RWPE1 (cell line): ENCODE data around the gene XRN2.

Source experiments
- CTCF ChIA-PET: fragments of 350-600 bp; sonication (Branson Sonifier 250); formaldehyde crosslinking; extraction: SDS; loops from one replicate; lab custom pipeline; 2021; lab: Yijun Ruan, JAX
- POLR2A ChIA-PET: fragments of 400-600 bp; formaldehyde crosslinking; extraction: SDS; loops from one replicate; lab custom pipeline; 2020; ENCODE audit warnings: antibody characterized with exemption; ENCODE audit not compliant: low non-redundant PET; lab: Yijun Ruan, JAX
- DNase-seq: peaks from one replicate; pipeline ENCODE4 v3.0.0; 2012; ENCODE audit warnings: low spot score
- H3K27ac ChIP-seq: fragments of 450-650 bp; 2 replicates; pipeline ENCODE4 v1.5.1; 2017
- TF ChIP-seq, protein P1 (sequence below): fragments of 450-650 bp; conservative IDR thresholded peaks from 2 replicates; pipeline ENCODE4 v1.5.1; 2017; ENCODE audit warnings: low read depth, mild to moderate bottlenecking

XRN2 gene

DNA sequence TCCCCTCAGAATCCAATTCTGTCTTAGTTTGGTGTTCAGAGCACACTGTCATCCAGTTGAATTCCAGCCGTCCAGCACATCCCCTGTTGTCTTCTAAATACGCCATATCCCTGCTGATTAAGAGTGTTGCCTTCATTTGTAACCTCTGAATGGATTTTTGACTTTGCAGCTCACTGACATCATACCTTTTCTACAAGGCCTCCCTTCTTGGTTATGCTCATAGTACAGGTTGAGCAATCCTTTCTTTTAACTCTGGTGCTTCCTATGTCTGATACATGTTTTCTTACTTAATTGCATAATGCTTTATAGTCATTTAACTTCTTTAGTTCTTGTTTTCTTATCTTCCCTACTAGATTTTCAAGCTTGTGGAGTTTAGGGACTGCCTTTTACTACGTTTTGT is 36.4 kb downstream of the XRN2 start:
- CTCF ChIA-PET, result interaction anchor here (0.6 kb wide), 1 partner anchor 514 kb away, joined by 4 read pairs; no protein-coding TSS in a partner anchor
- TF ChIP-seq, protein P1, sequence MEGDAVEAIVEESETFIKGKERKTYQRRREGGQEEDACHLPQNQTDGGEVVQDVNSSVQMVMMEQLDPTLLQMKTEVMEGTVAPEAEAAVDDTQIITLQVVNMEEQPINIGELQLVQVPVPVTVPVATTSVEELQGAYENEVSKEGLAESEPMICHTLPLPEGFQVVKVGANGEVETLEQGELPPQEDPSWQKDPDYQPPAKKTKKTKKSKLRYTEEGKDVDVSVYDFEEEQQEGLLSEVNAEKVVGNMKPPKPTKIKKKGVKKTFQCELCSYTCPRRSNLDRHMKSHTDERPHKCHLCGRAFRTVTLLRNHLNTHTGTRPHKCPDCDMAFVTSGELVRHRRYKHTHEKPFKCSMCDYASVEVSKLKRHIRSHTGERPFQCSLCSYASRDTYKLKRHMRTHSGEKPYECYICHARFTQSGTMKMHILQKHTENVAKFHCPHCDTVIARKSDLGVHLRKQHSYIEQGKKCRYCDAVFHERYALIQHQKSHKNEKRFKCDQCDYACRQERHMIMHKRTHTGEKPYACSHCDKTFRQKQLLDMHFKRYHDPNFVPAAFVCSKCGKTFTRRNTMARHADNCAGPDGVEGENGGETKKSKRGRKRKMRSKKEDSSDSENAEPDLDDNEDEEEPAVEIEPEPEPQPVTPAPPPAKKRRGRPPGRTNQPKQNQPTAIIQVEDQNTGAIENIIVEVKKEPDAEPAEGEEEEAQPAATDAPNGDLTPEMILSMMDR, result no peak
- DNase-seq, result no peak
- no peak overlapping the region for H3K27ac ChIP-seq
- POLR2A ChIA-PET, result no interaction called here

DNA sequence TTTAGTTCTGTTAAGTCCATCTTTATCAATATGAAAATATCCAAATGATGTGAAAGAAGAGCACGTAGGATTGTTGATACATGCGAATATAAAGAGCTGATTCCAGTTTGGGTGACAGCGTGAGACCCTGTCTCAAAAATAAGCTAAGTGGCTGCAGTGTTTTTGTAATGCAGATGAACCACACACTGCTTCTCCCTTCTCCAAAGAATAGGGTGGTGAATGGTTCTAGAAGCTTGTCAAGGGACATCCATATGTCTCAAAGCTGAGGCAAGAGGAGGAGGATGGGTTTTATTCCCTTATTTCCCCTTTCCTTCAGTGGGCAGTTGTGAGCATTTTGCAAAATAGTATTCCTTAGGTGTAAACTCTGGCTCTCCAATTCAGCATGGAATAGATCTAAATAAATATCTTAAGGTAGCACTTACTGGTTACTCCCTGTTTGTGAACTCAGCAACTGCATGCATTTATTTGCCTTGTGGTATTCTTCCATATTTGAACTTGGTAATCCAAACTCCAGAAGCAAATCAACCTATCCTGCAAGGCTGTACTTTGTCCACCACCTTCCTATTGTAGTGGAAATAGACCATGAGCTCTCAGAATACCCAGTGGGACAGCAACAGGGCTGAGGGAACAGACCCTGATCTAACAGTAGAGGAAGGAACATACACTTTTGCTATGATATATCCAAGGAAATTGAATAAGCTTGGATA is 38.0 kb downstream of the XRN2 start:
- ChIA-PET POLR2A (no interaction called here), CTCF (interaction anchor here (0.5 to 1.1 kb wide), 4 partner anchors 22 to 1011 kb away, joined by 3 to 4 read pairs (median 3); no protein-coding TSS in a partner anchor)
- DNase-seq, result no peak
- TF ChIP-seq, protein P1, result no peak
- H3K27ac ChIP-seq, result no peak overlapping the region

DNA sequence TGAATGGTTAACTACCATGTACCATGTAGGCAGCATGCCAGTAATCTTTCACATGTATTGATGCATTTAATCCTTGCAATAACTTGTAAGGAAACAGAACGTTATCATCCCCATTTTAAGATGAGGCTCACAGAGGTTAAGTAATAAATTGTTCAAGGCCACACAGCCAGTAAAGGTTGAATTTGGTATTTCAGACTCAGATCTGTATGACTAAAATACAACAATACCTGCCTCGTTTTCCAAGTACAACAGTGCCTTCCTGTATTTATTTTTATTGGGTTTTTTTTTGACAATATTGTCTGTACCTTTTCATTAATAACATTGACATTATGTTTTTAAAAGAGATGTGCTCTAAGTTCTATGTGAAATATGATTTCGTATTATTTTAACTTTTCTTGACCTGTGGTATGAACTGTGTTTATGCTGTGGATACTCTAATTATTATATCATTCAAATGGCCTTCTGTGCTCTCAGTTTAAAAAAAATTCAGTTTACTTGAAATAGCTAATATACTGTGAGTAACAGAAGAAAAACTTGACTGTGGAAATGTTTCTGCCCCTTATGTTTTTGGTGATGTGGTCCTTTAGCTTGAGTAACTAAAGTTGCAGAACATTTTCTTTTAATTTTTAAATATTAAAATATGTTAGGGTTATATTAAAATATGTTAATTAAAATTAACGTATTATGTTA is 39.7 kb downstream of the XRN2 start:
- CTCF ChIA-PET, result no interaction called here
- TF ChIP-seq, protein P1, result no peak
- POLR2A ChIA-PET, result no interaction called here
- H3K27ac ChIP-seq, result no peak overlapping the region
- DNase-seq, result no peak

DNA sequence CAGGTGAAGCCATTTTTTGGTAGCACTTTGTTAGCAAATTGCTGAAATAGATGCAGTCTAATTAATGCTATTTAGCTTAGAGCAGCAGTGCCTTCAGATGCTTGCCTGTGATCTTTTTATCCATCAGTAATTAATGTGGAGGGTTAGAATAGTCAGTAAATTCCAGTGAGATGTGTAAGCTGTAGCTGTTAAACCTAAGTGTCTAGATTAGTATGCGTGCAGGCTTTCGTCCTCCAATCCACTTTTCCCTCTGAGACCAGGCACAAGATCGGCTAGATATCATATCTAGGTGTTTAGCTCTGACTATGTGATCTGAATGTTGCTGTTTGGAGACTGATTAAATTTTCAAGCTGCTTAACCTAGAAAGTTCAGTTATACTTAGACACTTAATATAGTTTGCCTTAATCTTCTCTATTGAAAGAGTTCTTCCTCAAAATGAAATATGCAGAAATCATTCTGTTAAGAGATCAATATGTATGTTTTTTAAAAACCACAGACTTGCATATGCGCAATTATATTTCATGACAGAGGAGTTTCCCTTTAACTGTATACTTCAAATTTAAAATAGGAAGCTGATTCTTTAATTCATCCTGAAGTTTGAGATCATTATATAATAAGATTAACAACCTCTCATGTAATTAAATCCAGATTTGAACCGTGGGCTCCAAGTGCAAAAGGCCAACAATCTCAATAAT is 41.2 kb downstream of the XRN2 start:
- no peak for DNase-seq
- POLR2A ChIA-PET, result no interaction called here
- no peak overlapping the region for H3K27ac ChIP-seq
- TF ChIP-seq, protein P1, result no peak
- CTCF ChIA-PET, result interaction anchor here (0.7 kb wide), 1 partner anchor 292 kb away, joined by 4 read pairs; no protein-coding TSS in a partner anchor

DNA sequence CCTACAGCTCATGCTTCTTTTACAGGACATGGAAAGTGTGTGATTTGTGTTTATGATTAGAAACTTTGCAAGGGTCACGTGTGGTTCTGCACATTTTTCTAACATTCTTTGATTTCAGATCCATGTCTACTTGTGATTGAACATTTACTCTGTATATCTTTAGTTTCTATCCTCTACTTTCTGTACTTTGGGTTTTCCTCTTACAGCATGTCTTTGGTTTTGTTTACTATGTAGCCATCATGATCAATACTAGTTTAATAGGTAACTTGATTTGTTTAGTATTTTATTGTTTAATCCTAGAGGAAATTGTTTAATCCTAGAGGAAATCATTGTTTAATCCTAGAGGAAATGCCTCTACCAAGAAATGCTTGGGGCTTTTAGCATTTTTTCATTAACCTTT is 41.8 kb downstream of the XRN2 start:
- H3K27ac ChIP-seq, result no peak overlapping the region
- no peak for DNase-seq
- ChIA-PET POLR2A (no interaction called here), CTCF (interaction anchor here (0.7 kb wide), 1 partner anchor 293 kb away, joined by 4 read pairs; no protein-coding TSS in a partner anchor)
- TF ChIP-seq, protein P1, result no peak

DNA sequence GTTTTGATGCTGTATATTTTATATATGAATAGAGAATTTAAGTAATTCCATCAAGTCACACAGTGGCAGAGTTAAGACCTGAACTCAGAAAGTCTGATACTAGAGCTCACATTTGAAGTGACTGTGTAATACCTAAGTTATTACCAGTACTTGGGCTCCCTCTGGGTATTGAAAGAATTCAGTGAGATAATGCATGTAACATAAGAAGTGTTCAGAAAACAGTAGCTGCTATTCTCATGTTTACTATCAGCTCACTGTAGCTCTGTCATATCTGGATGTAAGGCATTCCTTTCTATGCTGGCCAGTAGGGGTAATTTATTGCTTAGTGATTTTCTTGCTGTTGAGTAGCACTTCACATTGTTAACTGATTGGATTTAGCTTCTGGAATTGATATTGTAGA is 49.6 kb downstream of the XRN2 start:
- no peak for DNase-seq
- no peak overlapping the region for H3K27ac ChIP-seq
- ChIA-PET POLR2A (no interaction called here), CTCF (no interaction called here)
- TF ChIP-seq, protein P1, result no peak
